Measurements from ENCODE around the gene PARD3.

GRCh38 chr10:34359435-34359813 lies 455.7 kb downstream of the PARD3 start:
- TF ChIP-seq CTCF (IDR thresholded peaks at IDR 0.05) (no peak), EP300 (IDR thresholded peaks at IDR 0.05) (no peak), POLR2A (IDR thresholded peaks at IDR 0.05) (no peak)
